ENCODE results near the gene DHRS13. TPM values are rescaled to one million over a fixed set of nuclear protein-coding genes. Genes with fewer than 3 reads are reported as not detected.

Gene DHRS13
- total and polyA plus RNA-seq, 11 donors = 2.2 to 6.3 (median 2.9) TPM

GRCh38 chr17:28891201-28891600, 11.7 kb downstream of the DHRS13 start:
- intact Hi-C loops (cut with DNase I) = loop anchor here in 2 of 10 donors (5.0 to 10.0 kb wide), 2 partner anchors 46 to 129 kb away; partner anchors contain the start of gene FAM222B (in 2 of the 2)
- H3K4me3 ChIP-seq = no peak overlapping the region
- H3K27me3 ChIP-seq = no peaks in the 10 kb centered on the region
- 85 to 100% (median 94%) methylated on average over 1 of the region's 1 CpG for WGBS, 4 donors
- no peak for ATAC-seq
- no peak overlapping the region for H3K27ac ChIP-seq
- H3K4me1 ChIP-seq = peaks cover 3 to 61% (median 21%) of the 10 kb centered on the region in 12 donors
- DNase-seq = no peak
- TF ChIP-seq CTCF (IDR thresholded peaks at IDR 0.05) = no peak
- no peak for TF ChIP-seq POLR2A (IDR thresholded peaks at IDR 0.05)
- H3K36me3 ChIP-seq = peaks cover 0 to 13% (median 4%) of the 10 kb centered on the region in 9 donors
- H3K9me3 ChIP-seq = no peaks in the 10 kb centered on the region

- Histone ChIP-seq H3K36me3 (peaks cover 0 to 22% (median 8%) of the 10 kb centered on the region in 9 donors), H3K9me3 (no peaks in the 10 kb centered on the region), H3K4me1 (peaks cover 3 to 48% (median 17%) of the 10 kb centered on the region in 12 donors), H3K4me3 (no peak overlapping the region), H3K27me3 (no peaks in the 10 kb centered on the region), H3K27ac (peak overlapping the region in 2 of 12 donors; percentile 32 to 42)
- intact Hi-C loops (cut with DNase I) = loop anchor here in 3 of 10 donors (5.0 to 10.0 kb wide), 3 partner anchors 45 to 128 kb away; partner anchors contain the start of gene FAM222B (in 2 of the 3)
- peak in 1 of 5 donors; percentile 3 for DNase-seq
- peak in 1 of 4 donors; percentile 22 for ATAC-seq
- TF ChIP-seq CTCF (IDR thresholded peaks at IDR 0.05) (no peak), POLR2A (IDR thresholded peaks at IDR 0.05) (no peak)
- WGBS, 4 donors = 70 to 87% (median 75%) methylated on average over 5 of the region's 5 CpGs
These were observed 12.9 kb downstream of the DHRS13 start for GRCh38 chr17:28889996-28890395.

- DNase-seq = peak in 1 of 5 donors; percentile 26
- WGBS, 4 donors = 87 to 93% (median 91%) methylated on average over 7 of the region's 7 CpGs
- no peaks in the 10 kb centered on the region for H3K9me3 ChIP-seq
- H3K36me3 ChIP-seq = peaks cover 0 to 33% (median 17%) of the 10 kb centered on the region in 9 donors
- no peak overlapping the region for H3K27ac ChIP-seq
- intact Hi-C loops (cut with DNase I) = loop anchor here in 1 of 10 donors (10.0 kb wide), 1 partner anchor 64 kb away; no protein-coding TSS in a partner anchor
- no peak overlapping the region for H3K4me3 ChIP-seq
- H3K27me3 ChIP-seq = no peaks in the 10 kb centered on the region
- ATAC-seq = no peak
- TF ChIP-seq CTCF (IDR thresholded peaks at IDR 0.05) (no peak), POLR2A (IDR thresholded peaks at IDR 0.05) (no peak)
- peaks cover 3 to 52% (median 19%) of the 10 kb centered on the region in 12 donors for H3K4me1 ChIP-seq
These were observed 14.0 kb downstream of the DHRS13 start for GRCh38 chr17:28888832-28889231.

GRCh38 chr17:28887871-28888471, 14.9 kb downstream of the DHRS13 start:
- H3K4me3 ChIP-seq = no peak overlapping the region
- intact Hi-C loops (cut with DNase I) = loop anchor here in 1 of 10 donors (10.0 kb wide), 1 partner anchor 63 kb away; no protein-coding TSS in a partner anchor
- H3K36me3 ChIP-seq = peaks cover 0 to 42% (median 21%) of the 10 kb centered on the region in 9 donors
- peaks cover 0 to 44% (median 12%) of the 10 kb centered on the region in 12 donors for H3K4me1 ChIP-seq
- TF ChIP-seq CTCF (IDR thresholded peaks at IDR 0.05) (no peak), POLR2A (IDR thresholded peaks at IDR 0.05) (no peak)
- no peak overlapping the region for H3K27ac ChIP-seq
- DNase-seq (peak in 1 of 5 donors; percentile 11), ATAC-seq (no peak)
- H3K9me3 ChIP-seq = no peaks in the 10 kb centered on the region
- 85 to 87% (median 86%) methylated on average over 11 to 12 of the region's 12 CpGs for WGBS, 4 donors
- no peaks in the 10 kb centered on the region for H3K27me3 ChIP-seq
